ENCODE measurements around the gene FHOD1. TPM values are rescaled to one million over a fixed set of nuclear protein-coding genes. Genes with fewer than 3 reads are reported as not detected.

FHOD1 gene
- total RNA-seq, 3 donors from 2014 or later: 30.7 to 36.5 (median 34.1) TPM

GRCh38 chr16:67236563-67237395, 10.5 kb downstream of the FHOD1 start:
- Histone ChIP-seq H3K4me1 (ENCODE audit: low read depth) (peaks cover 16% of the 10 kb centered on the region), H3K4me3 (no peak overlapping the region), H3K9me3 (no peaks in the 10 kb centered on the region), H3K36me3 (ENCODE audit: low read depth) (peaks cover 8% of the 10 kb centered on the region)
- DNase-seq (peak; percentile 55 to 73 (median 72)), ATAC-seq (peak; percentile 67)
- TF ChIP-seq, protein P1, sequence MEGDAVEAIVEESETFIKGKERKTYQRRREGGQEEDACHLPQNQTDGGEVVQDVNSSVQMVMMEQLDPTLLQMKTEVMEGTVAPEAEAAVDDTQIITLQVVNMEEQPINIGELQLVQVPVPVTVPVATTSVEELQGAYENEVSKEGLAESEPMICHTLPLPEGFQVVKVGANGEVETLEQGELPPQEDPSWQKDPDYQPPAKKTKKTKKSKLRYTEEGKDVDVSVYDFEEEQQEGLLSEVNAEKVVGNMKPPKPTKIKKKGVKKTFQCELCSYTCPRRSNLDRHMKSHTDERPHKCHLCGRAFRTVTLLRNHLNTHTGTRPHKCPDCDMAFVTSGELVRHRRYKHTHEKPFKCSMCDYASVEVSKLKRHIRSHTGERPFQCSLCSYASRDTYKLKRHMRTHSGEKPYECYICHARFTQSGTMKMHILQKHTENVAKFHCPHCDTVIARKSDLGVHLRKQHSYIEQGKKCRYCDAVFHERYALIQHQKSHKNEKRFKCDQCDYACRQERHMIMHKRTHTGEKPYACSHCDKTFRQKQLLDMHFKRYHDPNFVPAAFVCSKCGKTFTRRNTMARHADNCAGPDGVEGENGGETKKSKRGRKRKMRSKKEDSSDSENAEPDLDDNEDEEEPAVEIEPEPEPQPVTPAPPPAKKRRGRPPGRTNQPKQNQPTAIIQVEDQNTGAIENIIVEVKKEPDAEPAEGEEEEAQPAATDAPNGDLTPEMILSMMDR (IDR thresholded peaks at IDR 0.05): no peak
- intact Hi-C loops (cut with DNase I, micrococcal nuclease): no loop called here

DNA sequence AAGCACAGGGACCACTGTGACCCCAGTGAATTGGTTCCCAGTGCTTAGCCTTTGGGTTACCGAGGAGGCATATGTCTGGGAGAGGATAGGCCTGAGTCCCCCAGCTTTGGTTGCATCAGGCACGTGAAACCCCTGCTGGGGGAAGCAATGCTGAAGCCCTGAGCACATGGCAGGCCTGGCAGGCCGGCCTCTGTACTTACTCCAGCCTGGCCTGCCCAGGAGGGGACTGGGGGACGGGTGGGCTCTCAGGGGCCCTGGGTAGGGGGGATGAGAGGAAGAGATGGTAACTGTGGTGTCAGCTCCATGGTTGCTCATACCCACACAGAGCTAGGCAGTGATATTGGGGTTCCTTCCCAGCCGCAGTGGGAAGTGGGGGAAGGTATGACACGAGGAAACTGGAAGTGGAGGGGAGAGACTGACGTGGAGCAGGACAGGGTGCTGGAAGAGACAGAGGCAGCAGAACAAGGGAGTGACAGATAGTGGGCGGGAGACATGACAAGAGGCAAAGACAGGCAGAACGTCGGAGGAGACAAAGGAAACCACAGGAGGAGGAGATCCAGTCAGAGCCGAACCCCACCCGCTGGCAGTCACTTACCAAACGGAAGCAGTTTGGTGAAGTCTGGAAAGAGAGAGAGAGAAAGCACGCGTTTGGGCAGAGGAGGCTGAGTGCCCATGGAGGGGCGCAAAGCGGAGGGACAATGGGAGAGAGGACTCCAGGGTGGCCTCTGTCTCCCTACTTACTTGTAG, 11.3 kb downstream of the FHOD1 start:
- Histone ChIP-seq H3K4me1 (ENCODE audit: low read depth) (peaks cover 9% of the 10 kb centered on the region), H3K9me3 (no peaks in the 10 kb centered on the region), H3K4me3 (no peak overlapping the region), H3K36me3 (ENCODE audit: low read depth) (peaks cover 8% of the 10 kb centered on the region)
- DNase-seq (peak in 2 of 3 donors; percentile 18 to 34), ATAC-seq (no peak)
- intact Hi-C loops (cut with DNase I, micrococcal nuclease): no loop called here
- TF ChIP-seq, protein P1 (IDR thresholded peaks at IDR 0.05): no peak

DNA sequence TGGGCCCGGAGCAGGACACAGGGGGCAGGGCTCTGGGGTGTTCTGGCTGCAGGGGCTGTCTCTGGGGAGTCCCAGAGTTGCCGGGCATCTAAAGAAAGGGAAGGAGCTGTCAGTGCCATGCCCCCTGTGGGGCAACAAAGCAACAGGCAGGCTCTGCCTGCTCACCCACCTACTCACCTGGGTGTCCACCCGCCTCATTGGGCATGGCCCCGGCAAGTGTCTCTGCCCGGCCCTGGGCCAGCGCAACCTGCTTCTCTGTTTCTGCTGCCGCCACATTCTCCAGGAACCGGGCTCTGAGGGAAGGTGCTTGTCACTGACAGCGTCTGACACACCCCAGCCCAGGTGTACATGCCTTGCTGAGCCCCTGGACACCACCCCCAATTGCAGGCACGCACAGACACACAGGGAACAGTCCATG, 13.1 kb downstream of the FHOD1 start:
- intact Hi-C loops (cut with DNase I, micrococcal nuclease): no loop called here
- TF ChIP-seq, protein P1 (IDR thresholded peaks at IDR 0.05): no peak
- H3K36me3 ChIP-seq (ENCODE audit: low read depth): peaks cover 8% of the 10 kb centered on the region
- no peak overlapping the region for H3K4me3 ChIP-seq
- DNase-seq (peak in 2 of 3 donors; percentile 23 to 45), ATAC-seq (no peak)
- no peaks in the 10 kb centered on the region for H3K4me1 ChIP-seq (ENCODE audit: low read depth)
- H3K9me3 ChIP-seq: no peaks in the 10 kb centered on the region

GRCh38 chr16:67233596-67233995, 13.7 kb downstream of the FHOD1 start:
- TF ChIP-seq, protein P1 (IDR thresholded peaks at IDR 0.05): no peak
- Histone ChIP-seq H3K4me1 (ENCODE audit: low read depth) (no peaks in the 10 kb centered on the region), H3K4me3 (no peak overlapping the region), H3K9me3 (no peaks in the 10 kb centered on the region), H3K36me3 (ENCODE audit: low read depth) (peaks cover 8% of the 10 kb centered on the region)
- intact Hi-C loops (cut with DNase I, micrococcal nuclease): no loop called here
- ATAC-seq: no peak
- peak in 2 of 3 donors; percentile 24 to 41 for DNase-seq

GRCh38 chr16:67230809-67231660, 16.2 kb downstream of the FHOD1 start:
- ATAC-seq (no peak), DNase-seq (peak in 2 of 3 donors; percentile 17 to 42)
- H3K36me3 ChIP-seq (ENCODE audit: low read depth): peaks cover 4% of the 10 kb centered on the region
- intact Hi-C loops (cut with DNase I, micrococcal nuclease): no loop called here
- no peak overlapping the region for H3K4me3 ChIP-seq
- TF ChIP-seq, protein P1 (IDR thresholded peaks at IDR 0.05): no peak
- H3K4me1 ChIP-seq (ENCODE audit: low read depth): peaks cover 8% of the 10 kb centered on the region
- H3K9me3 ChIP-seq: no peaks in the 10 kb centered on the region

Measured in mucosa of descending colon (tissue), 3 donors.